NT2/D1 (cell line): ENCODE results near the gene SLC9A8.
"Not testable (repeated sequence)": the region's sequence is repeated elsewhere in the genome, so short reads cannot be mapped to it uniquely, and the experiment has no call there.

Experiments
- DNase-seq: peaks from one replicate; pipeline ENCODE4 v3.0.0-alpha.2; 2011; ENCODE audit warnings: low read depth, low spot score
- H3K27me3 ChIP-seq: 2 replicates; pipeline ENCODE4 v1.6.0; 2011; ENCODE audit warnings: mild to moderate bottlenecking; ENCODE audit not compliant: insufficient read length, insufficient read depth
- H3K36me3 ChIP-seq: 2 replicates; pipeline ENCODE4 v1.6.1; 2011; ENCODE audit warnings: mild to moderate bottlenecking, low read length, mixed read lengths; ENCODE audit not compliant: insufficient read depth, insufficient read length
- H3K4me1 ChIP-seq: 2 replicates; pipeline ENCODE4 v1.5.1; 2011; ENCODE audit not compliant: insufficient read depth, insufficient read length
- H3K4me3 ChIP-seq: 2 replicates; pipeline ENCODE4 v1.5.1; 2011; ENCODE audit warnings: low read depth; ENCODE audit not compliant: insufficient read length
- H3K9ac ChIP-seq: 2 replicates; pipeline ENCODE4 v1.6.0; 2011; ENCODE audit warnings: low read depth; ENCODE audit not compliant: insufficient read length
- H3K9me3 ChIP-seq: 2 replicates; pipeline ENCODE4 v1.5.1; 2011; ENCODE audit warnings: mild to moderate bottlenecking, low read length; ENCODE audit not compliant: insufficient read depth
- SUZ12 ChIP-seq: IDR thresholded peaks from 2 replicates; pipeline ENCODE4 v1.6.1; 2011; ENCODE audit not compliant: insufficient read length, insufficient read depth; ENCODE audit errors: extremely low read depth
- YY1 ChIP-seq: IDR thresholded peaks from 2 replicates; pipeline ENCODE4 v1.6.1; 2011; ENCODE audit not compliant: insufficient read length, insufficient read depth
- ZNF274 ChIP-seq: IDR thresholded peaks from 2 replicates; pipeline ENCODE4 v1.6.1; 2011; ENCODE audit warnings: mild to moderate bottlenecking, low read depth, low read length

The SLC9A8 gene

GRCh38 chr20:49893242-49894072 is 80.8 kb downstream of the SLC9A8 start:
- Histone ChIP-seq H3K4me1 (peaks cover 34% of the 10 kb centered on the region), H3K9ac (no peak overlapping the region)
- TF ChIP-seq SUZ12 (no peak), ZNF274 (no peak), YY1 (no peak)

GRCh38 chr20:49894073-49894470 is 81.4 kb downstream of the SLC9A8 start:
- Histone ChIP-seq H3K9ac (no peak overlapping the region), H3K27me3 (no peaks in the 10 kb centered on the region), H3K4me3 (no peak overlapping the region), H3K9me3 (no peaks in the 10 kb centered on the region), H3K36me3 (peaks cover 7% of the 10 kb centered on the region), H3K4me1 (peaks cover 30% of the 10 kb centered on the region)
- no peak for DNase-seq
- TF ChIP-seq ZNF274 (no peak), YY1 (no peak), SUZ12 (no peak)

More at GRCh38 chr20:49893242-49894072, 80.8 kb downstream of the SLC9A8 start:
- no peak overlapping the region for H3K4me3 ChIP-seq
- H3K27me3 ChIP-seq, result no peaks in the 10 kb centered on the region
- no peaks in the 10 kb centered on the region for H3K9me3 ChIP-seq
- DNase-seq, result no peak
- peaks cover 9% of the 10 kb centered on the region for H3K36me3 ChIP-seq

- not testable (repeated sequence) for H3K4me3 ChIP-seq, H3K36me3 ChIP-seq, H3K9ac ChIP-seq, DNase-seq, H3K9me3 ChIP-seq, H3K27me3 ChIP-seq
- peaks cover 24% of the 10 kb centered on the region for H3K4me1 ChIP-seq
Measured at GRCh38 chr20:49895474-49896093, 83.0 kb downstream of the SLC9A8 start.

- peaks cover 19% of the 10 kb centered on the region for H3K4me1 ChIP-seq
- DNase-seq, result no peak
Measured at GRCh38 chr20:49896204-49896603, 83.6 kb downstream of the SLC9A8 start.

GRCh38 chr20:49899541-49900383 is 87.1 kb downstream of the SLC9A8 start:
- no peak overlapping the region for H3K9ac ChIP-seq
- peaks cover 19% of the 10 kb centered on the region for H3K36me3 ChIP-seq
- TF ChIP-seq YY1, result no peak
- TF ChIP-seq SUZ12, result no peak
- TF ChIP-seq ZNF274, result no peak
- no peak for DNase-seq
- no peaks in the 10 kb centered on the region for H3K27me3 ChIP-seq
- H3K9me3 ChIP-seq, result no peaks in the 10 kb centered on the region
- H3K4me1 ChIP-seq, result no peaks in the 10 kb centered on the region
- no peak overlapping the region for H3K4me3 ChIP-seq

More at GRCh38 chr20:49896204-49896603, 83.6 kb downstream of the SLC9A8 start:
- Histone ChIP-seq H3K27me3 (no peaks in the 10 kb centered on the region), H3K9ac (no peak overlapping the region), H3K36me3 (no peaks in the 10 kb centered on the region), H3K9me3 (no peaks in the 10 kb centered on the region), H3K4me3 (no peak overlapping the region)
- no peak for TF ChIP-seq SUZ12
- TF ChIP-seq ZNF274, result no peak
- no peak for TF ChIP-seq YY1

GRCh38 chr20:49901588-49901987 is 89.0 kb downstream of the SLC9A8 start:
- Histone ChIP-seq H3K36me3 (peaks cover 37% of the 10 kb centered on the region), H3K9me3 (no peaks in the 10 kb centered on the region), H3K4me1 (no peaks in the 10 kb centered on the region), H3K27me3 (no peaks in the 10 kb centered on the region), H3K9ac (no peak overlapping the region), H3K4me3 (no peak overlapping the region)
- no peak for DNase-seq
- no peak for TF ChIP-seq SUZ12
- TF ChIP-seq ZNF274, result no peak
- TF ChIP-seq YY1, result no peak
